HG02885 (cell line): ENCODE data around the gene SMYD4.
A peak's percentile ranks its signal among the peaks of the same experiment; 100 is the strongest.
"Not testable (repeated sequence)": the region's sequence is repeated elsewhere in the genome, so short reads cannot be mapped to it uniquely, and the experiment has no call there.

ENCODE experiments used
- ATAC-seq: cut with Tn5 transposase; IDR thresholded peaks from one replicate; pipeline ENCODE4 v1.9.1; 2021; ENCODE audit warnings: mild to moderate bottlenecking; ENCODE audit not compliant: unreplicated experiment, poor library complexity

The SMYD4 gene, protein sequence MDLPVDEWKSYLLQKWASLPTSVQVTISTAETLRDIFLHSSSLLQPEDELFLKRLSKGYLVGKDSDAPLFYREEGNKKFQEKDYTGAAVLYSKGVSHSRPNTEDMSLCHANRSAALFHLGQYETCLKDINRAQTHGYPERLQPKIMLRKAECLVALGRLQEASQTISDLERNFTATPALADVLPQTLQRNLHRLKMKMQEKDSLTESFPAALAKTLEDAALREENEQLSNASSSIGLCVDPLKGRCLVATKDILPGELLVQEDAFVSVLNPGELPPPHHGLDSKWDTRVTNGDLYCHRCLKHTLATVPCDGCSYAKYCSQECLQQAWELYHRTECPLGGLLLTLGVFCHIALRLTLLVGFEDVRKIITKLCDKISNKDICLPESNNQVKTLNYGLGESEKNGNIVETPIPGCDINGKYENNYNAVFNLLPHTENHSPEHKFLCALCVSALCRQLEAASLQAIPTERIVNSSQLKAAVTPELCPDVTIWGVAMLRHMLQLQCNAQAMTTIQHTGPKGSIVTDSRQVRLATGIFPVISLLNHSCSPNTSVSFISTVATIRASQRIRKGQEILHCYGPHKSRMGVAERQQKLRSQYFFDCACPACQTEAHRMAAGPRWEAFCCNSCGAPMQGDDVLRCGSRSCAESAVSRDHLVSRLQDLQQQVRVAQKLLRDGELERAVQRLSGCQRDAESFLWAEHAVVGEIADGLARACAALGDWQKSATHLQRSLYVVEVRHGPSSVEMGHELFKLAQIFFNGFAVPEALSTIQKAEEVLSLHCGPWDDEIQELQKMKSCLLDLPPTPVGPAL

DNA sequence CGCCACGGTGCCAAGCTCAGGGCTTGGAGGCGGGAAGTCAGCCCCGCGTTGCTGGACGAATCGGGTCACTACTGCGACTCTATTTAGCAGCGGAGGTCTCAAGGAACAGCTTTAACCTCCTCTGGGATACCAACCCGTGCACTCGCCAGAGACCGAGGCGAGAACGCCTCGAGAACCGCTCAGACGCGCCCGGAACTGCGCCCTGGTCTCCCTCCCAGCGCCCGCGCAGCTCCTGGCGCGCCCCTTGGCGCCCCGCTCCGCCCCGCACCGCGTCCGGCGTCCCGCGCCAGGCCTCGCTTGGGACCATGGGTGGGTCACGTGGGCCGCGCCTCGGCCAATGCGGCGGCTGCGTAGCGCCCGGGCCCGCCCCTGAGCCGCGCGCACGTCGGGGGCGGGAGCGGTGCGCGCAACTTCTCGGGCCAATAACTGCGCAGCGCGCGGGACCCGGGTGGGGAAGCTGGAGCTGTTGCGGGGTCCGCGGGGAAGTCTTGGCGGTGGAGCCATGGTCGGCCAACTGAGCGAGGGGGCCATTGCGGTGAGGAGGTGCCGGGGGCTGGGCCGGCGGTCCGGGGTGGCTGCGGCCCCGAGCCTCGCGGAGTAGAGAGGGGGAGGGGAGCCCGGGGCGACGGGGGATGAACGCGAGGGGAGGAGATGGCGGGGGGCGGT lies at the start of gene SMYD4, which contains the start of gene RPA1:
Gene SMYD4 (minus strand): TSS at position 311 of the 666 bp plus-strand sequence. CDS start 1,908 bp downstream, outside the sequence.
Gene RPA1 (plus strand): TSS at position 414 of the 666 bp plus-strand sequence. CDS start 89 bp downstream, at position 503.
- ATAC-seq: peak; percentile 89

DNA sequence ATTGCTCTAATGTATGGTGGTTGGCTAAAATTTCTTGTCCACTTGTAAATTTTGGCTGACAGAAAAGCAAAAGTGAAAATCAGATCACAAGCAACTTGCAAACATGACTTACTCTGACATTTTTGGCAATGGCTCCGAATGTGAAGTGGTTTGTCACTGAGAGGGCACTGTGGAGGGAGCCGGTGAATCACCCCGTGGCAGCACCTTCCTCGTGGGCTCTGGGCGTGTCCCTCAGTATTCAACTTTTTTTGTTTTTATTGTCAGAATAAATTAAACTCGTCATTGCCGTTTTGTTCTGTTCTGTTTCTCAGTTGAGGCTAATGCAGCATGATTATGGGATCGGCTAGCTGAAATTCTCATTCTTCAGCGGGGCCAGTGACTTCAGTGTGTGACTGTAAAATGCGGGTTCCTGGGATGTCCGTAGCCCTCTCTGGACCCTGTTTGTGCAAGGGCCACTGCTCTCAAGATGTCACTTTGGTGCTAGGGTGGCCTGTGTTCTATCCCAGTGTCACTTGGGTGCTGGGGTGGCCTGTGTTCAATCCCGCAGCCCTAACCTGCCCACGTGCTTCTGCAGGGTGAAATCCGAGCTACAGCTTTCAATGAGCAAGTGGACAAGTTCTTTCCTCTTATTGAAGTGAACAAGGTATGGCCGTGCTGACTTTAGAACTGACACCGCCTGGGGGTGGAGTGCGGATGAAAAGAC lies 48.9 kb upstream of the SMYD4 start:
- no peak for ATAC-seq

GRCh38 chr17:1875597-1875996 lies 45.9 kb upstream of the SMYD4 start:
- no peak for ATAC-seq

GRCh38 chr17:1873418-1873817 lies 43.7 kb upstream of the SMYD4 start:
- ATAC-seq: no peak

DNA sequence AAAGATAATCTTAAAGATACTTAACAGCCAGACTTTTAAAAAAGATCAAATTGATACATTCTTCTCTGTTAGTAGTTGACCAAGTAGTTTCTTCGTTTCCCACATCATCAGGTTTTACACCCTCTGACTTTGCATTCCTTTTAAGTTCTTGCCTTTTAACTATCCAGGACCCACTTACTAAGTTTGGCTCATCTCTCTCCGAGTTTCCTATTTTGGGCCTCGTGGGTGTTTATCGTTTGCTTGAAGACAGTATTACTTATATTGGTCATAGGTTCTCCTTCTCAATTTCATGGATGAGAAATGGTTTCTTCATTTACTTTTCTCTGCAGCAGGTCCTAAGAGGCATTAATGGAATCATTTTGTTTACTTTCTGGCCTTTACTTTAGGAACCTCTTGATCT lies 43.3 kb upstream of the SMYD4 start:
- no peak for ATAC-seq

GRCh38 chr17:1872254-1872653 lies 42.6 kb upstream of the SMYD4 start:
- no peak for ATAC-seq

- no peak for ATAC-seq
Measured at GRCh38 chr17:1871756-1872155, 42.1 kb upstream of the SMYD4 start.

- ATAC-seq: no peak
Measured at GRCh38 chr17:1870592-1870991, 40.9 kb upstream of the SMYD4 start.

DNA sequence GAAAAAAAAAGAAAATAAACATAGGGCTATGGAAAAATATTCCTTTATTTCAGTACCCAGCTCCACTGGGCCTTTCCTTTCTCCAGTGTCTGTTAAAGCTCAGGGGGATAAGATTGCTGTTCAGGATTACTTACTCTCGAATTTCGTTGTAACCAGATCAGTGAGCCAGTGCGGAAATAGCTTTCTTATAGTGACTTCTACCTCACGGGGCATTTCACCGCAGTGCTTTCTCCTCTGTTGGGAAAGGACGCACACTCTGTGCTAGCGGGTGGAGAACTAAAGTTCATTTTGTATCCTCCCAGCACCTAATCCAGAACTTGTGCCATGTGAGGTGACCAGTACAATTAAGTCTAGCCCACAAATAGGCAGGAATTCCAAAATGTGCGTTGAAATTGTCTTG lies 38.4 kb upstream of the SMYD4 start:
- no peak for ATAC-seq

DNA sequence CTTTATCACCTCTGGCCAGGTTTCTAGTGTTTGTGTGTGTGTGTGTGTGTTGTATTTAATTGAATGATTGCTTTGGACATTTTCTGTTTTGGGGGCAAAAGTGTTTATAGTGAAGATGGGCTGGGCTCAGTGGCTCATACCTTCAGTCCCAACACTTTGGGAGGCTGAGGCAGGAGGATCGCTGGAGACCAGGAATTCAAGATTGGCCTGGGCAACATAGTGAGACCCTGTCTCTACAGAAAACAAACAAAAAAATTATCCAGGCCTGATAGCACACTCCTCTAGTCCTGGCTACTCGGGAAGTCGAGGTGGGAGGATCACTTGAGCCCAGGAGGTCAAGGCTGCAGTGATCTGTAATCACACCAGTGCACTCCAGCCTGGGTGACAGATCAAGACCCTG lies 37.6 kb upstream of the SMYD4 start:
- no peak for ATAC-seq

GRCh38 chr17:1865252-1866037 lies 35.7 kb upstream of the SMYD4 start:
- ATAC-seq: no peak

DNA sequence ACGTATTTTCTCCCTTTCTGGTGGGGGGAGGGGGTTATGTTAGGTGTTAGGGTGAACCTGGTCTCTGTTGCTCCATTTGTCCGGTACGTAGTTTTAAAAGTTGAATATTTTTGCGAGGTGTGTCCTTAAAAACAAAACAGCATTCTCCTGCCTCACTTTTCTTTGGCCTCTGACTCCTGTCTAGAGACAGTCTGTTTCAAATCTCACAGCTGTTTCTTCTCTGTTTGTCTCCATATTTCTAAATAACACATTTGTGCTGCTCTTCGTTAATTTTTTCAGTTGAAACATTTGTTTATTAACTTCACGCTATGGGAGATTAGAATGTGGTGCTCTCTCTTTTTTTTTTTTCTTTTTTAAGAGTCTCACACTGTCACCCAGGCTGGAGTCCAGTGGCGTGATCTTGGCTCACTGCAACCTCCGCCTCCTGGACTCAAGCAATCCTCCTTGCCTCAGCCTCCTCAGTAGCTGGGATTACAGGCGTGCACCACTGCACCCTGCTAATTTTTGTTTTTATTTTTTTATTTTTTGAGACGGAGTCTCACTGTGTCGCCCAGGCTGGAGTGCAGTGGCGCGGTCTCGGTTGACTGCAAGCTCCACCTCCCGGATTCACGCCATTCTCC lies 31.8 kb upstream of the SMYD4 start:
- ATAC-seq: no peak

GRCh38 chr17:1860978-1861377 lies 31.3 kb upstream of the SMYD4 start:
- ATAC-seq: no peak

DNA sequence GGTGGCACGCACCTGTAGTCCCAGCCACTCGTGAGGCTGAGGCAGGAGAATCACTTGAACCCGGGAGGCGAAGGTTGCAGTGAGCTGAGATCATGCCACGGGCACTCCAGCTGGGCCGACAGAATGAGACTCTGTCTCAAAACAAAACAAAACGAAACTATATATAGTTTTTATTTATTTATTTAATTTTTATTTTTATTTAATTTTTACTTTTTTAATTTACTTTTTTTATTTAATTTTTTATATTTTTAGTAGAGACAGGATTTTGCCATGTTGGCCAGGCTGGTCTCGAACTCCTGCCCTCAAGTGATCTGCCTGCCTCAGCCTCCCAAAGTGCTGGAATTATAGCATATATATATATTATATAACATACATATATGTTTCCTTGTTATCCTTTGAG lies 26.8 kb upstream of the SMYD4 start:
- ATAC-seq: not testable (repeated sequence)

DNA sequence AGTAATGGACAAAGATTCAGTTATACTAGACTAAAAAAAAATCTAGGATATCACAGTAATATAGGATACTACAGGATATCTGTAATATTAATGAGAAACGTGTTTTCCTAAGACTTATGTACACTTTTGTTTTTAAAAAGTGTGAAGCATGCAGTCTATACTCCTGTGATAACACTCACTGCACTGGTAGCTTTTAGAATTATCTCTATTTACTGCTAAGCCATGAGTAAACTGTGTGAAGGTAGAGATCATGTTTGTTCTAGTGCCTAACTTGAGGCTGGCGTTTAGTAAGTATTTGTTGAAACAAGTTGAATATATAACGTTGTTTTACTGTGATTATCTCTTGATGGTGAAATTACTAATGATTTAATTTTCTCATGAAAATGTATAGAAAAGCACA lies 24.0 kb upstream of the SMYD4 start:
- ATAC-seq: no peak

GRCh38 chr17:1852327-1852726 lies 22.6 kb upstream of the SMYD4 start:
- no peak for ATAC-seq

- ATAC-seq: no peak
Measured at GRCh38 chr17:1847191-1847590, 17.5 kb upstream of the SMYD4 start.

- ATAC-seq: no peak
Measured at GRCh38 chr17:1843947-1844346, 14.2 kb upstream of the SMYD4 start.

GRCh38 chr17:1839516-1839915 lies 9.8 kb upstream of the SMYD4 start:
- ATAC-seq: no peak
